GM19043 (cell line): ENCODE data around the gene ATG7.
"Not testable (repeated sequence)": the region's sequence is repeated elsewhere in the genome, so short reads cannot be mapped to it uniquely, and the experiment has no call there.

Source experiments
- ATAC-seq: cut with Tn5 transposase; IDR thresholded peaks from one replicate; pipeline ENCODE4 v1.9.1; 2021; ENCODE audit warnings: low read depth; ENCODE audit not compliant: unreplicated experiment

Gene ATG7

GRCh38 chr3:11452885-11453847, 181.0 kb downstream of the ATG7 start:
- ATAC-seq, result no peak

GRCh38 chr3:11455956-11456355, 183.8 kb downstream of the ATG7 start:
- no peak for ATAC-seq

GRCh38 chr3:11457135-11457534, 184.9 kb downstream of the ATG7 start:
- ATAC-seq, result no peak

GRCh38 chr3:11459186-11459824, 187.1 kb downstream of the ATG7 start:
- no peak for ATAC-seq

- ATAC-seq, result no peak
Observed at GRCh38 chr3:11461226-11461625, 189.0 kb downstream of the ATG7 start.

GRCh38 chr3:11462673-11463072, 190.5 kb downstream of the ATG7 start:
- ATAC-seq, result not testable (repeated sequence)

- no peak for ATAC-seq
Observed at GRCh38 chr3:11463591-11463990, 191.4 kb downstream of the ATG7 start.

- no peak for ATAC-seq
Observed at GRCh38 chr3:11464356-11464755, 192.2 kb downstream of the ATG7 start.

- ATAC-seq, result no peak
Observed at GRCh38 chr3:11465744-11466616, 193.8 kb downstream of the ATG7 start.

- ATAC-seq, result no peak
Observed at GRCh38 chr3:11467875-11468274, 195.7 kb downstream of the ATG7 start.

- ATAC-seq, result no peak
Observed at GRCh38 chr3:11470031-11470853, 198.0 kb downstream of the ATG7 start.

GRCh38 chr3:11475324-11475723, 203.1 kb downstream of the ATG7 start:
- no peak for ATAC-seq

- no peak for ATAC-seq
Observed at GRCh38 chr3:11476735-11477144, 204.5 kb downstream of the ATG7 start.

- ATAC-seq, result no peak
Observed at GRCh38 chr3:11477407-11477911, 205.3 kb downstream of the ATG7 start.

- no peak for ATAC-seq
Observed at GRCh38 chr3:11478167-11478566, 206.0 kb downstream of the ATG7 start.

- ATAC-seq, result no peak
Observed at GRCh38 chr3:11479221-11479620, 207.0 kb downstream of the ATG7 start.

- no peak for ATAC-seq
Observed at GRCh38 chr3:11480663-11481298, 208.6 kb downstream of the ATG7 start.

GRCh38 chr3:11481556-11481955, 209.4 kb downstream of the ATG7 start:
- ATAC-seq, result no peak

GRCh38 chr3:11482021-11482420, 209.8 kb downstream of the ATG7 start:
- no peak for ATAC-seq
